Stimulated activated CD8-positive, alpha-beta memory T cell treated with anti-CD3 and anti-CD28 coated beads, Interleukin-7, amount 100 ng/mL, for 48 hours (primary cell): Measurements from ENCODE around the gene TSPAN16.

Source experiments
- DNase-seq, 2 donors: peaks; one replicate each; pipeline ENCODE4 v3.0.0-alpha.2; 2020; ENCODE audit warnings: low read depth in 1 of 2; ENCODE audit errors: extremely low read depth in 1 of 2

Gene TSPAN16

DNA sequence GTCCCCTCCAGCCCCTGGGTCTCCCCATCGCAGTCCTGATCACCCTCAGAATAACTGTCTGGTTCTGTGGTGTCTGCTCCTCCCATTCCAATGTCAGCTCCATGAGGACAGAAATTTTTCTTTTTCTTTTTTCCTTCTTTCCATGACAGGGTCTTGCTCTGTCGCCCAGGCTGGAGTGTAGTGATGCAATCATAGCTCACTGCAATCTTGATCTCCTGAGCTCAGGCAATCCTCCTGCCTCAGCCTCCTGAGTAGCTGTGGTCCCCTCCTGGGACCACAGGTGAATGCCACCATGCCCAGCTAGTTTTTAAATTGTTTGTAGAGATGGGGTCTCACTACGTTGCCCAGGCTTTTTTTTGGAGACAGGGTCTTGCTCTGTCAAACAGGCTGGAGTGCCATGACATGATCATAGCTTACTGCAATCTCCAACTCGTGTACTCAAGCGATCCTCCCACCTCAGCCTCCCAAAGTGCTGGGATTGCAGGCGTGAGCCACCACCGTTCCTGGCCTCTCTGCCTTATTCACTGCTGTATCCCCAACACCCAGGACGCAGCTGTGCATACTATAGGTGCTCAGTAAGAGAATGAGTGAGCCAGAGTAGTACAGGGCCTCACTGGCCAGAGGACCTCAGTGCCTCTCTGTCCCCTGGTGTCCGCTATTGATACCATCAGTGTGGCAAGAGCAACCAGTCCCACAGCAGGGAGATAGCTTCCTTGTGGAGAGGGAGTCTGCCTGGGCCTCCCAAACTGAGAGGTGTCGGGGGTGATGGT, 28.5 kb upstream of the TSPAN16 start:
- no peak for DNase-seq

DNA sequence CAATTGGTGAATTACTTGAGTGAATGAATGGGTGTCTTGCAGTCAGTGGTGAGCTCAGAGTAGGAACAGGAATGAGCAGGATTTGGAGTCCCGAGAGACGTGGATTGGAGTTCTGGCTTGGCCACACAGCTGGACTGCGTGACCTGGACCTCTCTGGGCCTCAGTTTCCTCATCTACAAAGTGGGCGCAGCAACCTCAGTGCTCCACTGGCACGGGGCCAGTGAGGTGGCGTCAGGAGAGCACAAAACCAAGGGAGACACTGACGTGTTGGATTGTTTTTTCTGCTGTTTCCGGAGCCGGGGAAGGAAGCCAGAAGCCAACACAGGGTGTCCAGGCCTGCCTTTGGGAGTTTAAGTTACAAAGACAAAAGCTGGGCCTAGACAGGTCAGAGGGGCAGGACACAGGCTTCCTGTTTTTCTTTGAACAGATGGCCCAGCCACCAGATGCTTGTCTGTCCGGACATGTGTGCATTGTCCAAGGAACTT, 27.1 kb upstream of the TSPAN16 start:
- no peak for DNase-seq

DNA sequence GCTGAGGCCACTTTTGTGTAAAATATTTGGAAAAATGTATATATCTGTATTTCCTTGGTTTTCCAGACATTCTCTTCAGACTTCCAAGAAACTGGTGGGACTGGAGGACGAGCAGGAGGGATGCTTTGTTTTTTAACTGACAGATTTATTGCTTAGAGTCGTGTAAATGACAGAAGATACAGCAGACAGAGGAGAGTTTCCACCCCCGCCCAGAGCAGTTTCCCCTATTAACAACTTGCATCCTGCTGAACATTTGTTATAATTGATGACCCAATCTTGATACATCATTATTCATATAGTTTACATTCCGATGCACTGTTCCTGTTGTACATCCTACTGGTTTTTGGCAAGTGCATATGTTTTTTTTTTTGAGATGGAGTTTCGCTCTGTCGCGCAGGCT, 26.6 kb upstream of the TSPAN16 start:
- DNase-seq, result no peak

DNA sequence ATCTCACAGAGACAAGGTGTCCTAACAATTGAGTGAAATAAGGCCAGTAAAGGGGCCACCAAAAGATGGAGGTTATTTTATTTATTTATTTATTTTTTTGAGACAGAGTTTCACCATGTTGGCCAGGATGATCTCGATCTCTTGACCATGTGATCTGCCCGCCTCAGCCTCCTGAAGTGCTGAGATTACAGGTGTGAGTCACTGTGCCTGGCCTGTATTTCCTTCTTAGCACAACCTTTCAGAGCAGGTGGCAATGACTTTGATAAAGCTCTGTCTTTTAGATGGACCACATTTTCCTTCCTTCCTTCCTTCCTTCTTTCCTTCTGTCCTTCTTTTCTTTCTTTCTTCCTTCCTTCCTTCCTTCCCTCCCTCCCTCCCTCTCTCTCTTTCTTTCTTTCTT, 22.7 kb upstream of the TSPAN16 start:
- DNase-seq, result no peak

DNA sequence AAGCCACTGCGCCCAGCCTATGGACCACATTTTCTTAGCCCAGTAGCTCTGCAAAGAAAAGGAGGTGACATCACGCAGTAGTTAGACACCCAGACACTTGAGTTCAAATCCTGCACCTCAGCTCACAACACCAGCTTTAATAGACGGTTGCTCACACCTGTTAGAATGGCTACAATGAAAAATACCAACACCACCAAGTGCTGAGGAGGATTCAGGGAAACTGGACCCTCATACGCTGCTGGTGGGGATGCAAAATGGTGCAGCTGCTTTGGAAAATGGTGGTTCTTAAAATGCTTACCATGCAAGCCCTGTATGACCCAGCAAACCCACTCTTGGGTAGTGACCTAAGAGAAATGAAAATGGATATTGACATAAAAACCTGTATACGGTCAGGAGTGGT, 22.0 kb upstream of the TSPAN16 start:
- DNase-seq, result no peak

DNA sequence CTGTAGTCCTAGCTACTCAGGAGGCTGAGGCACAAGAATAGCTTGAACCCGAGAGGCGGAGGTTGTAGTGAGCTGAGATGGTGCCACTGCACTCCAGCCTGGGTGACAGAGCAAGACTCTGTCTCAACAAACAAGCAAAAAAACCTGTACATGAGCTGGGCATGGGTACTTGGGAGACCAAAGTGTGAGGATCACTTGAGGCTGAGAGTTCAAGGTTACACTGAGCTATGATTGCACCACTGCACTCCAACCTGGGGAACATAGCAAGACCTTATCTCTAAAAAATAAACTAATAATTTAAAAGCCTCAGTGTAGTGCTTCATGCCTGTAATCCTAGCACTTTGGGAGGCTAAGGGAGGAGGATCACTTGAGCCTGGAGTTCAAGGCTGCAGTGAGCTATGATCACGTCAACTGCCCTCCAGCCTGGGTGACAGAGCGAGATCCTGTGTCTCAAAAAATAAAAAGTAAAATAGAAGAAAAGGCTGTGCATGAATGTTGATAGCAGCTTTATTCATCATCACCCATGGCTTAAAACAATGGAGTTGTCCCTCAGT, 21.4 kb upstream of the TSPAN16 start:
- DNase-seq, result no peak

DNA sequence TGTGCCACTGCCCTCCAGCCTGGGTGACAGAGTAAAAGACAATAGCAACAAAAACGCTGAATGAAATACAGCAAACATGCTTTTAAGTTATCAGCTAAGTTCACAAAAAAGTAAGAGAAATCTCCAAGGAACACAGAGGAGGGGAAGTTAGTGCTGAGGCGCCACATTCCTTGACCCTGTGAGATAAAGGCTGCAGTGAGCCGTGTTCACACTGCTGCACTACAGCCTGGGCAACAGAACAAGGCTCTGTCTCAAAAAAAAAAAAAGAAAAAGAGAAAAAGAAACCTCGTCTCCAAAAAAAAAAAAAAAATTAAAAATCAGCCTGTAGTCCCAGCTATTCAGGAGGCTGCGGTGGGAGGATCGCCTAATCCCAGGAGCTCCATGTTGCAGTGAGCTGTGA, 17.3 kb upstream of the TSPAN16 start:
- no peak for DNase-seq

DNA sequence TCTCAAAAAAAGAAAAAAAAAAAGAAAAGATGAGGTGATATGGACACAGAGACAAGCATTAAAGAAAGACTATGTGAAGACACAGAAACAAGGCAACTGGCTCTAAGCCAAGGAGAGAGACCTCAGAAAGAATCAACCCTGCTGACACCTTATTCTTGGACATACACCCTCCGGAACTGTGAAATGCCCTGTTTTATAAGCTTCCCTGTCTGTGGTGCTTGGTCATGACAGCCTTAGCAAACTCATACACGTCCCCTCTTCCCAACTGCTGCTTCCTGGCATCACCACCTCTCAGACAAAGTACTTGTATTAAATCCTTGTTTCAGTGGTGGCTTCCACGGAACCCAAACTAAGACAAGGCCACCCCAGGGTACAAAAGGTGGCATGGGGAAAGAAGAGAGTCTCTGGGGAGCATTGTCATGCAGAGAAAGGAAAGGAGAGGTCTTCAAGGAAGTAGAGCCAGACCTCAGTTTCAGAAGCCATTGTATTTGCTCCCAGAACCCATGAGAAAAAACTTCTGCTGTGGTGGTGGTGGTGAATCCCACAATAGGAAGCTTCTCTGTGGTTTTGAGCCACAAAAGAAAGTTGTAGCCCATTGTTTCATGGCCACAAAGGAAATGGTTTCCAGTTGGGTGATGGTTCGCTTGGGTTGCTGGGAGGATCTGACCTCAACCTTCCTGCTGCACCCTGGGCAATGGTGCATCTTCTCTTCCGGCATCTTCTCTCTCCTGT, 16.3 kb upstream of the TSPAN16 start:
- no peak for DNase-seq

DNA sequence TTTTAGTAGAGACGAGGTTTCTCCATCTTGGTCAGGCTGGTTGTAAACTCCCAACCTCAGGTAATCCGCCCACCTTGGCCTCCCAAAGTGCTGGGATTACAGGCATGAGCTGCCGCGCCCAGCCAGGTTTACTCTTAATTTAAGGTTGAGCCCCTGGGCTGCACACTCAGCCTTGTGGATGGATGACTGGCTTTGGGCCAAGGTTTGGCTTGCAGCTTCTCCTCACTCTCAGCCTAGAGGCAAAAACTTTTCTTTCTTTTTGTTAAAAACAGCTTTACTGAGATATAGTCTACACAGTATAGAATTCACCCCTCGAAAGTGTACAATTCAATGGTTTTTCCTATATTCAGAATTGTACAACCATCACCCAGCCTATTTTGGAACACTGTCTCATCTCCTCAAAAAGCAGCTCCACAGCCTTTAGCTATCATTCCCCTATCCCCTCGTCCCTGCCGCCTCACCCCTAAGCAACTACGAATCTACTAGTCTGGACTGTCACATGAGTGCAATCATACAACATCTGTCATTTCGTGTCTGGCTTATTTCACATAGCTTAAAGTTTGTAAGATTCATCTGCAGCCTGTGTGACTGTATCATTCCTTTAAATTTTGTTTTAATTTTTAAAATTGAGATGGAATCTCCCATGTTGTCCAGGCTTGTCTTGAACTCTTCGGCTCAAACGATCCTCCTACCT, 14.5 kb upstream of the TSPAN16 start:
- no peak for DNase-seq

DNA sequence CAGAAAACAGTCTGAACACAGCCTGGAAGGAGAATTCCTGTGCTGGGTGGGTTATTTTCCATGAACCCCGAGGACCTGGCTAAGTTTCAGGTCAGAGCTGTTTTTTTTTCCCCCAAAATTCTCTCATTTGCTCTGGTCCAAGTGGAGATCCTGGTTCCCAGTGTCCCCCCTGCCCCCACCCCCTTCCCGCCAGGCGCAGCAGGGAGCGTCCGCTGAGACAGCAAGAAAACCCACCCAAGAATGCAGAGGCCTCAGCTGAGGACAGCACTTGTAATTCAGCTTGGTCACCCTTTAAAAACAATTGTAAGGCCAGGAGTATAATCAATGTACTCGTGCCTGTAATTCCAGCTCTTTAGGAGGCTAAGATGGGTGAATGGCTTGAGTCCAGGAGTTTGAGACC, 11.4 kb upstream of the TSPAN16 start:
- DNase-seq, result no peak

DNA sequence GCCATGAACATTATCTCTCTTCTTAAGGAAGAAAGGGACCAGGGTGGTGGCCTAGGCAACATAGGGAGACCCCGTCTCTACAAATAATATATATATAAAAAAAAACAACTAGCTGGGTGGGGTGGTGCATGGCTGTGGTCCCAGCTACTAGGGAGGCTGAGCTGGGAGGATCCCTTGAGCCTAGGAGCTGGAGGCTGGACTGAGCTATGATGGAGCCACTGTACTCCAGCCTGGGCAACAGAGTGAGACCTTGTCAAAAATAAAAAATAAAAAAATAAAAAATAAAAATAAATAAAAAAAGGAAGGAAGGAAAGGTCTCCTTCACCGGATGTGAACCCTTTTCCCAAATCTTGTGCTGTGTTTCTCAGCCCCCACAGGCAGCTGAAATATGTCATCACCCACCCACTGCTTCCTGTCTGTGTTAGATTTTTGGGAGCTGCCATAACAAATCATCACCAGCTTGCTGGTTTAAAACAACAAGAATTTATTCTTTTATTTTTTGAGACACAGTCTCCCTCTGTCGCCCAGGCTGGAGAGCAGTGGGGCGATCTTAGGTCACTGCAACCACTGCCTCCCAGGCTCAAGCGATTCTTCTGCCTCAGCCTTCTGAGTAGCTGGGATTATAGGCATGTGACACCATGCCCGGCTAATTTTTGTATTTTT, 9.5 kb upstream of the TSPAN16 start:
- no peak for DNase-seq

DNA sequence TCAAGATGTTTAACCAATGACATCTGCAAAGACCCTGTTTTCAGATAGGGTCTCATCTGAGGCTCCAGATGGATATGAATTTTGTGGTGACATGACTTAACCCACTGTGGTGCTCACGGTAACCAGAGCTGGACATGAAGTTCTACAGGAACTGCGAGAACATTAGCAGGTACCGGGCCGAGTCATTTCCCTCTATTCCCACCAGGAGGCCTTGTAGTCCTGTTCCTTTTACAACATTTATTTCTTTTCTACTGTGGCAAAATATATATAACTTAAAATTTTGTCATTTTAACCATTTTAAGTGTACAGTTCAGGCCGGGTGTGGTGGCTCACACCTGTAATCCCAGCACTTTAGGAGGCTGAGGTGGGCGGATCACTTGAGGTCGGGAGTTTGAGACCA, 7.6 kb upstream of the TSPAN16 start:
- no peak for DNase-seq

DNA sequence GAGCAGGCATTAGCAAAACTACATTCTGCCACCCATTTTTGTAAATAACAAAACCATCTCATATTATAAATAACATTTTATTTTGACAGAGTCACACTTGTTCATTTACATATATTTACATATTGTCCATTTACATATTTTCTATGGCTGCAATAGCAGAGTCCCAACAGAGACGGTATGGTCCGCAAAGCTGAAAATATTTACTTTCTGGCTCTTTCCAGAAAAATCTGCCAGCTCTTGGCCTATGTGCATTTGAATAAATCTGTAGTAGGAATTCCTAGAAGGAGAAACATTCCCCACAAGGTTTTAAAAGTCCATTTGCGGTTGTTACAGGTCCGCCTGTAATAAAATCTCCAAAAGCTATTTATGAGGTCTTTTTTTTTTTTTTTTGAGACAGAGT, 5.7 kb upstream of the TSPAN16 start:
- no peak for DNase-seq

DNA sequence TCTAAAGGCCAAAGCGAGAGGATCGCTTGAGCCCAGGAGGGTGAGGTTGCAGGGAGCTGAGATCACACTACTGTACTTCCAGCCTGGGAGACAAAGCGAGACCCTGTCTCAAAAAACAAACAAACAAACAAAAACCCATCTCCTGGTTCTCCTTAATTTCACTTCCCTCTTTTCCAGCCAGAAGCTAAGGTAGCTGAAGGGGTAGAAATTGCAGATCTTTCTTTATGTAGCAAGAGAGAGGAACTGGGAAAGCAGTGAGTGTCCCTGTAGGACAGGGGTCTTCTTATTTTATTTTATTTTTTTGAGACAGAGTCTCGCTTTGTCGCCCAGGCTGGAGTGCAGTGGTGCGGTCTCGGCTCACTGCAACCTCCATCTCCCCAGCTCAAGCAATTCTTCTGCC, 4.5 kb upstream of the TSPAN16 start:
- no peak for DNase-seq

DNA sequence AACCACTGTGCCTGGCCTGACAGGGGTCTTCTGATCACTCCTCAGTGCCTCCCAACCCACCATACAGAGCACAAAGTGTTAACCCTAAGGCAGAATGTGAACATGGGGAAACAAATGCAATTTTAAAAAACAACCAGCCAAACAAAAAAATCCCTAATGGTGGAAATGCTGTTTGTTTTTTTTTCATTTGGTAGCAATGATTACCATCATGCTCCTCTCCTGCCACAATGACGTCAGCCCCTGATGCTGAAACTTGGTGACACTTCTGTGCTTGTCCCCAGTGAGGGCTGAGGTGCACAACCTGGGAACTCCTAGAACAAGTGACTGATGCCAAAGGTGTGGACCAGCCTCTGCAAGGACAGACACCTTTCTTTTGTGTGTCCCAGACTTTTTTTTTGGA, 4.0 kb upstream of the TSPAN16 start:
- no peak for DNase-seq

DNA sequence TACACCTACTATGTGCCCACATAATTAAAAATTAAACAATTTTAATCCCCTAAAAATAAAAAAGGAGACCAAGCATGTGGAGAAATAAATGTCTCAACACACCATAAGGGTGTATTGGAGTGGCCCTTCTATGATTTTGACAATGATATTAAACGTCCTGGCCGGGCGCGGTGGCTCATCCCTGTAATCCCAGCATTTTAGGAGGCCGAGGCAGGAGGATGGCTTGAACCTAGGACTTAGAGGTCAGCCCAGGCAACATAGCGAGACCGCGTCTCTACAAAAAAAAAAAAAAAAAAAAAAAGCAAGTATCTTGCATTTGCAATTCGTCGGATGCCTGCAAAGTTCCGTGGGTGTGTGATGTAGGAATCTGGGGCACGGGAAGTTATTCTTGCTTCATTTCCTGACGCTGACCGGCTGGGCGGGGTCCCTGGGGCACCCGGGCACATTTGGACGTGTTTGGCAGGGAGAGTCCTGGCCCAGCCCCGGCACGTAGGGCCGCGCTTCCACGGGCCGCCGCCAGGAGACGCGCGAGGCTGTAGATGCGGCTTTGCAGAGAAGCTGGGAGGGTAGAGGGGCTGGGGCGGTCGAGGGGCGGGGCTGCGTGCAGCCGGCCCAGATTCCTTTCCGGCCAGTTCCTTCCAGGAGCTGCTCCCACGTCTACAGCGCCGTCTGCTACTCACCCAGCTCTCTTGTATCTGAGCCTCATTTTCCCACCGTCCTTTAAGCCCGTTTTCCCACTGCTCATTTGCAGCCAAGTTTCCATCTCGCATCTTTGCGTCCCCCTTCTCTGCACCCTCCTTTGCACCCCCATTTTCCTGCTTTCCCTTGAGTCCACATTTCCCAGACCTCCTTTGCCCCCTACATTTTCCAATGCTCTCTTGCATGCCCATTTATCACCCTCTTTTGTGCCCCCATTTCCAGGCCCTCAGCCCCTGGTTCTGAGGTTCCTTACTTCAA, 2.2 kb upstream of the TSPAN16 start:
- peak; percentile 65 to 70 for DNase-seq

DNA sequence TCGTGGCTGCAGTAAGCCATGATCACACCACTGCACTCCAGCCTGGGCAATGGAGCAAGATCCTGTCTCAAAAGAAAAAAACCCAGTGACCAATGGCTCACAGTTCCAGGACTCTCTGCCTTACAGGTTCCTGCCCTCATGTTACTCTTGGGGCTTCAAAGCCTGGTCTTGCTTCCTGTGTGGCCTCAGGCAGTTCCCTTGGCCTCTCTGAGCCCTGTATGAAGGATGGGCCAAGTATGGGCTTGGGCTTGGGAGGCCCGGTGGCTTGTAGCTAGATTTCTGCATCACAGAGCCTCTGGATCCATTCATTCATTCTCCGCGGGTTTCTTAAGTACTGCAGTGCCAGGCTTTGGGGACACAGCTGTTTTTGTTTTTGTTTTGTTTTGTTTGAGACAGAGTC, 780 bp upstream of the TSPAN16 start:
- no peak for DNase-seq

DNA sequence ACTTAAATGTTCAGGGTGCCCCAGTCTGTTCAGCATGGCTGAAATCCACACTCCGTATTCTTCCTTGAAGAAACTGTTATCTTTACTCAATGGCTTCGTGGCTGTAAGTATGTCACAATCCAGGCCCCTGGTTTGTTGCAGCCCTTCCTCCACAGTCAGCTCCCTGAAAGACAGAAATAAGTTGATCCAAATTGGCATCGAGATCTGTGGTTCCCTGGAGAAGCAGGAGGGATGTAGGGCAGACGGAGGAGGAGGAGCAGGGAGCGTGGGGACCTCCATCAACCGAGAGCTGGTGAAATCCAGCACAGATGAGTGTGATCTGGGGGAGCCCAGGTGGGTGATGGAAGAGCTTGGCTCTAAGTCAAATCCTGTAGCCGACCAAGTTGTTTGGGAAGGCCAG, 304 bp downstream of the TSPAN16 start:
- DNase-seq, result no peak

DNA sequence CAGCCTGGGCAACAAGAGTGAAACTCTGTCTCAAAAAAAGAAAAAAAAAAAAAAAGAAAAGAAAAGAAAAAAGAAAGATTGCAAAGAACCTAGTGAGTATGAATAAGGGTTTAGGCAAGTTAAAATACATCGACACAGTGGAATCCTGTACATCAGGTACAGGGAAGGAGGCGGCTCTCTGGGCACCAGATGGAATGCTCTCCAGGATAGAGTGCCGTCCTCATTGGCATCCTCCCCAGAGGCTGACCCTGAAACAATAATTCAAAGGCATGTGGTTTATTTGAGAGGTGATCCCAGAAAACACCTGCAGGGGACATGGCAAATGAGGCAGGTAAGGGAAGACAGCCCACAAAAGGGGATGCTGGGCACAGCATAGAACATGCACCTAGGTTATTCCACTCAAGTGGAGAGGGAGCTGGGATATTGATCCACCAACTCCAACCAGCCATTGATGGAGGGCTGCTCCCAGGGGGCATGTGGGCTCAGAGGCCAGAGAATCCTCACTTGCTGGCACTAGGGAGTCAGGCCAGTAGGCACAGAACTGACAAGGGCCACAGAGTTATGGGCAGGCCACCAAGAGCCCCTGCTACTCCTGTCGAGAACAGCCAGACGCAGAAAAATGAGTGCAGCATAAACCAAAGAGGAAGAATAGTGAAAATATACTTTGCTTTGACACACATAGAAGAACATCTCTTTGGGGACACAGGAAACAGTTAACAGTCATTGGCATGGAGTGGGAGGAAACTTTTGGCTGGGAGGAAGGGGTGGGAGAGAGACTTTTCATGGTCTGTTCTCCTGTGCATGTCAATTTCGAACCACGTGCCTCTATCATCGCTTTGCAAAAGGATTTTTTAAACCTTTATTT, 4.2 kb downstream of the TSPAN16 start:
- no peak for DNase-seq
